Measurements from ENCODE around the gene GAS6. TPM values are rescaled to one million over a fixed set of nuclear protein-coding genes. Genes with fewer than 3 reads are reported as not detected.

The GAS6 gene
- total RNA-seq (2022; extraction: Qiagen RNA extraction) = 7.8 to 9.4 TPM (median 8.2 TPM) in 5 replicates

DNA sequence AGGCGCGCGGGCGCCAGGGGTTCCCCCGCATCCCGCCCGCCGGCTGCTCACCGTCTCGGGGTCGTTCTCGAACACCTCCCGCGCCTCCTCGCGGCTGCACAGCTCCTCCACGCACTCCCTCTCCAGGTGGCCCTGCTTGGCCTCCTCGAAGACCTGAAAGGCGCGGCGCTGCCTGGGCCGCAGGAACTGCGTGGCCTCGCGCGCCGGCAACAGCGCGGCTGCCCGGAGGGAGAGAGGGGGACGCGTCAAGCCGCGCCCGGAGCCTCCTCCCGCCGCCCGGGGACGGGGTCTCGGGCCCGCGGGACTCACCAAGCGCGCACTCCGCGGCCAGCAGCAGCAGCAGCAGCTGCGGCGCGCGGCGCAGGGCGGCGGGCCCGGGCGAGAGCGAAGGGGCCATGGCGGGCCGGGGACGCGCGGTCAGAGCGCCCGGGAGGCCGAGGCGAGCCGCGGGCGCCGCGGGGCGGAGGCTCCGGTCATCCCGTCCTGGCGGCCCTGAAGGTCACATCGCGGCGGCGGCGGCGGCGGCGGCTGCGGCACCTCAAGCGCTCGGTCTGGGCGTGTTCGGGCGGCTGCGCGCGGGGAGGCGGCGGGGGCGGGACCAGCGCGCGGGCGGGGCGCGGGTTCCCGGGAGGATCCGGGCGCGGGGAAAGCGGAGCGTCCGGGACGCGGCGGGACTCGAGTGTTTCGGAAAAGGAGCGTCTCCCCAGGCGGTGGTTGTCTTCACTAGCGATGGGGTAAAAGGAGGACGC, at the start of gene GAS6:
Gene GAS6 (minus strand): TSS at position 553 of the 749 bp plus-strand sequence. CDS start 156 bp downstream, at position 397.

Other genes with a start within 250 kb of the GAS6 start
- not detected in 5 replicates for gene ATP4B, start 205.9 kb downstream of the GAS6 start, total RNA-seq (2022; extraction: Qiagen RNA extraction)
- gene GRK1, start 196.9 kb downstream of the GAS6 start, total RNA-seq (2022; extraction: Qiagen RNA extraction) = 0.03 TPM in 1 of 5 replicates, not detected in the others
- gene TMEM255B, start 104.8 kb downstream of the GAS6 start, total RNA-seq (2022; extraction: Qiagen RNA extraction) = 0.54 to 1.0 TPM (median 0.87 TPM) in 5 replicates
- gene C13orf46, start 110.0 kb upstream of the GAS6 start, total RNA-seq (2022; extraction: Qiagen RNA extraction) = 0.14 to 0.21 TPM (median 0.18 TPM) in 5 replicates

Measured in A549 treated with Hydrocortisone at 1 μM for 4 hours (cell line).